CD4-positive, alpha-beta T cell (primary cell): ENCODE results near the gene RREB1. TPM values are rescaled to one million over a fixed set of nuclear protein-coding genes. Genes with fewer than 3 reads are reported as not detected.

Experiments used
- ATAC-seq: fragments of 200-7000 bp; cut with Tn5 transposase; one replicate; pipeline ENCODE4 v1.10.0; 2022; ENCODE audit warnings: mild to moderate bottlenecking; ENCODE audit not compliant: poor library complexity
- CTCF ChIA-PET: fragments of 350-600 bp; sonication (Branson Sonifier 250); formaldehyde crosslinking; loops from one replicate; lab custom pipeline; 2021; ENCODE audit warnings: antibody characterized with exemption, inconsistent platforms; lab: Charles Lee
- POLR2A ChIA-PET: fragments of 350-600 bp; sonication (Branson Sonifier 250); formaldehyde crosslinking; loops from one replicate; lab custom pipeline; 2021; ENCODE audit warnings: antibody characterized with exemption, inconsistent platforms; lab: Charles Lee
- DNase-seq, 14 experiments: peaks; one replicate each; pipeline ENCODE4 v3.0.0-alpha.2; 2013 to 2020; ENCODE audit warnings: mixed read lengths in 2 of 14
- H3K27ac ChIP-seq, 2 donors: one replicate each; pipeline versions ENCODE4 v1.5.1 to v1.7.0; 2013; ENCODE audit warnings: low read length in 2 of 2, low read depth in 1 of 2, mild to moderate bottlenecking in 1 of 2
- H3K27me3 ChIP-seq, 2 experiments: 1 replicate in 1 of 2; 2 replicates in 1 of 2; pipeline versions ENCODE4 v1.6.1 to v1.7.0; 2013; ENCODE audit warnings: low read length in 2 of 2, control low read depth in 1 of 2, mild to moderate bottlenecking in 1 of 2, moderate library complexity in 1 of 2; ENCODE audit not compliant: insufficient read depth in 2 of 2, control insufficient read depth in 1 of 2
- H3K36me3 ChIP-seq: one replicate; pipeline ENCODE4 v1.6.1; 2013; ENCODE audit warnings: low read length, control low read depth; ENCODE audit not compliant: insufficient read depth
- H3K4me1 ChIP-seq: one replicate; pipeline ENCODE4 v1.6.1; 2013; ENCODE audit warnings: low read length, control low read depth; ENCODE audit not compliant: insufficient read depth
- H3K4me3 ChIP-seq: one replicate; pipeline ENCODE4 v1.5.1; 2013; ENCODE audit warnings: mild to moderate bottlenecking, low read length, moderate library complexity
- H3K9me3 ChIP-seq, 2 experiments: 1 replicate in 1 of 2; 2 replicates in 1 of 2; pipeline versions ENCODE4 v1.6.1 to v1.7.0; 2013; ENCODE audit warnings: low read length in 2 of 2, mild to moderate bottlenecking in 2 of 2, control low read depth in 1 of 2, moderate library complexity in 1 of 2; ENCODE audit not compliant: control insufficient read depth in 1 of 2, insufficient read depth in 1 of 2
- H3K27ac Mint-ChIP-seq: one replicate; pipeline ENCODE4 v1.8.0; 2020; ENCODE audit warnings: mixed read lengths
- H3K27me3 Mint-ChIP-seq: one replicate; pipeline ENCODE4 v1.8.0; 2021; ENCODE audit warnings: mixed read lengths
- H3K36me3 Mint-ChIP-seq: one replicate; pipeline ENCODE4 v1.8.0; 2021; ENCODE audit warnings: low read depth, mixed read lengths
- H3K4me1 Mint-ChIP-seq: one replicate; pipeline ENCODE4 v1.8.0; 2021; ENCODE audit warnings: low read depth, mixed read lengths
- H3K4me3 Mint-ChIP-seq: one replicate; pipeline ENCODE4 v1.8.0; 2020; ENCODE audit warnings: mild to moderate bottlenecking, mixed read lengths
- H3K9me3 Mint-ChIP-seq: one replicate; pipeline ENCODE4 v1.8.0; 2020; ENCODE audit warnings: mixed read lengths
- CTCF ChIP-seq: fragments of 200-600 bp; IDR thresholded peaks from one replicate; pipeline ENCODE4 v1.8.0; 2022; ENCODE audit warnings: antibody characterized with exemption, mild to moderate bottlenecking
- intact Hi-C, 2 experiments: fragments of 100-400 bp; cut with DNase I in 1 of 2; cut with micrococcal nuclease in 1 of 2; formaldehyde crosslinking; loops; one replicate each; pipeline versions ENCODE4 v1.15.1 to v1.9.0; 2023 to 2025; cut with DNase I, micrococcal nuclease
- total RNA-seq, 174 experiments: library from RNA in 2 of 174; stranded (reverse) in 2 of 174; gene quantifications; one replicate each; pipeline ENCODE4 v1.2.3 and lab custom pipeline; 2021 to 2026

RREB1 gene
- total RNA-seq, 2 experiments from 2014 or later = 56.5 to 60.0 TPM

- Histone ChIP-seq H3K4me3 (no peak overlapping the region), H3K27ac (no peak overlapping the region), H3K27me3 (no peaks in the 10 kb centered on the region), H3K4me1 (peaks cover 11% of the 10 kb centered on the region), H3K9me3 (no peaks in the 10 kb centered on the region), H3K36me3 (no peaks in the 10 kb centered on the region)
- Mint-ChIP-seq H3K36me3 (no peaks in the 10 kb centered on the region), H3K4me3 (no peak overlapping the region), H3K4me1 (peaks cover 12% of the 10 kb centered on the region), H3K27ac (no peak overlapping the region), H3K9me3 (no peaks in the 10 kb centered on the region), H3K27me3 (no peaks in the 10 kb centered on the region)
- DNase-seq (no peak), ATAC-seq (no peak)
- ChIA-PET CTCF (no interaction called here), POLR2A (interaction anchor here (2.0 kb wide), 1 partner anchor 23 kb away, joined by 10 read pairs; no protein-coding TSS in a partner anchor)
- intact Hi-C loops = no loop called here
- no peak for TF ChIP-seq CTCF
Observed at GRCh38 chr6:7075341-7076000, 32.3 kb upstream of the RREB1 start.

- H3K4me3 ChIP-seq = no peak overlapping the region
- H3K36me3 ChIP-seq = no peaks in the 10 kb centered on the region
- Mint-ChIP-seq H3K27ac (no peak overlapping the region), H3K4me3 (no peak overlapping the region), H3K9me3 (no peaks in the 10 kb centered on the region), H3K27me3 (no peaks in the 10 kb centered on the region), H3K4me1 (peaks cover 12% of the 10 kb centered on the region), H3K36me3 (no peaks in the 10 kb centered on the region)
- H3K9me3 ChIP-seq = no peaks in the 10 kb centered on the region
- H3K4me1 ChIP-seq = peaks cover 11% of the 10 kb centered on the region
- DNase-seq = no peak
- no peak for TF ChIP-seq CTCF
- ATAC-seq = no peak
- no peak overlapping the region for H3K27ac ChIP-seq
- H3K27me3 ChIP-seq = no peaks in the 10 kb centered on the region
- CTCF ChIA-PET = no interaction called here
- intact Hi-C loops = no loop called here
- POLR2A ChIA-PET = no interaction called here
Observed at GRCh38 chr6:7077856-7078255, 29.9 kb upstream of the RREB1 start.

GRCh38 chr6:7078856-7079255 is 28.9 kb upstream of the RREB1 start:
- Histone ChIP-seq H3K36me3 (no peaks in the 10 kb centered on the region), H3K9me3 (no peaks in the 10 kb centered on the region), H3K4me3 (no peak overlapping the region), H3K4me1 (peaks cover 5% of the 10 kb centered on the region), H3K27ac (no peak overlapping the region), H3K27me3 (no peaks in the 10 kb centered on the region)
- TF ChIP-seq CTCF = no peak
- H3K4me1 Mint-ChIP-seq = peaks cover 5% of the 10 kb centered on the region
- ChIA-PET POLR2A (no interaction called here), CTCF (no interaction called here)
- H3K36me3 Mint-ChIP-seq = no peaks in the 10 kb centered on the region
- no peak overlapping the region for H3K4me3 Mint-ChIP-seq
- no peaks in the 10 kb centered on the region for H3K27me3 Mint-ChIP-seq
- no peak for DNase-seq
- intact Hi-C loops = no loop called here
- no peaks in the 10 kb centered on the region for H3K9me3 Mint-ChIP-seq
- H3K27ac Mint-ChIP-seq = no peak overlapping the region
- ATAC-seq = no peak
